Stimulated activated CD4-positive, alpha-beta T cell treated with anti-CD3 and anti-CD28 coated beads, Interleukin-12 subunit alpha, Interleukin-12 subunit beta, amount 100 ng/mL, for 24 hours (primary cell): Measurements from ENCODE around the gene PADI6.
A peak's percentile ranks its signal among the peaks of the same experiment; 100 is the strongest.
"Not testable (repeated sequence)": the region's sequence is repeated elsewhere in the genome, so short reads cannot be mapped to it uniquely, and the experiment has no call there.

Experiments
- DNase-seq, 2 experiments: peaks; one replicate each; pipeline ENCODE4 v3.0.0-alpha.2; 2020; ENCODE audit warnings: low read depth in 2 of 2

Gene PADI6

DNA sequence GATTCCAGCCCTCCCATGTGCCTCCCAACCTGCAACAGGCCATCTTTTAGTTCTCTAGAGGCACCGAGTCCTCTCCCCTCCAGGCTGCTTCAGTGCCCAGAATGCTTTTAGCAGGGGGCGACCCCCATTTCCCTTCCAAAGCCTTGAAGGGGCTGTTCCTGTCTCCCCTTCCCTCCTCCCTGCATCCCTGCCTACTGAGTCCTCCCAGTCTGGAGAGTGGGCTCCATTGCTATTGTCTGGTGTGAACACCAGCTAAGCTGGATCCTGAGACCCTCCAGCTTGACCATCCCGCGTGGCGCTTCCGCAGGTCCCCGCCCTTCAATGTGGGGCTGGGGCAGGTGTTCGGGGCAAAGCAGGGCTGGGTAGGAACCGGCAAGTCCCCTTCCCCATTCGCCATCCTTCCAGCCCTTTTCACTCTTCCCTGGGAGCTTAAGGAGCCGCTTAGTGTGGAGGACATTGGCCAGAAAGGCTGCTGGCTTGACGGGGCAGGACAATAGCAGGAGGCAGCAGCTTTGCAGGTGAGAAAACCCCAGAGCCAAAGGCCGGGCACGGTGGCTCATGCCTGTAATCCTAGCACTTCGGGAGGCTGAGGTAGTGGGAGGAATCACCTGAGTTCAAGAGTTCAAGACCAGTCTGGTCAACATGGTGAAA is 32.2 kb downstream of the PADI6 start:
- no peak for DNase-seq

DNA sequence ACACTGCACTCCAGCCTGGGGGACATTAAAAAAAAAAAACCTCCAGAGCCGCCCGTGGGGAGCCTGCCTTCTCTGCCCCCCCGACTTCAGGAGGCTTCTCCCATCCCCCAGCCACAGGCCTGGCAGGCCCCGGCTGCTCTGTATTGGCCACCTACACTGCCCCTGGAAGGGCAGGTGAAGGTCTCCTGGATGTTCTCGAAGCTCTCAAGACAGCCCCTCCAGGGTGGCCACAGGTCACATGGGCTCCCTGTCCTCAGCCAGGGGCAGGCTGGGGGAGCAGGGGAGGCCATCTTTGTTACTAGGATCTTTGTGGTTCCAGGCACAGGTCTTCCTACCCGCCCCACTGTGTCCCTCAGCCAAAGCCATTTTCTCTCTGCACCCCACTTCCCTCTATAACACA is 32.8 kb downstream of the PADI6 start:
- no peak for DNase-seq

DNA sequence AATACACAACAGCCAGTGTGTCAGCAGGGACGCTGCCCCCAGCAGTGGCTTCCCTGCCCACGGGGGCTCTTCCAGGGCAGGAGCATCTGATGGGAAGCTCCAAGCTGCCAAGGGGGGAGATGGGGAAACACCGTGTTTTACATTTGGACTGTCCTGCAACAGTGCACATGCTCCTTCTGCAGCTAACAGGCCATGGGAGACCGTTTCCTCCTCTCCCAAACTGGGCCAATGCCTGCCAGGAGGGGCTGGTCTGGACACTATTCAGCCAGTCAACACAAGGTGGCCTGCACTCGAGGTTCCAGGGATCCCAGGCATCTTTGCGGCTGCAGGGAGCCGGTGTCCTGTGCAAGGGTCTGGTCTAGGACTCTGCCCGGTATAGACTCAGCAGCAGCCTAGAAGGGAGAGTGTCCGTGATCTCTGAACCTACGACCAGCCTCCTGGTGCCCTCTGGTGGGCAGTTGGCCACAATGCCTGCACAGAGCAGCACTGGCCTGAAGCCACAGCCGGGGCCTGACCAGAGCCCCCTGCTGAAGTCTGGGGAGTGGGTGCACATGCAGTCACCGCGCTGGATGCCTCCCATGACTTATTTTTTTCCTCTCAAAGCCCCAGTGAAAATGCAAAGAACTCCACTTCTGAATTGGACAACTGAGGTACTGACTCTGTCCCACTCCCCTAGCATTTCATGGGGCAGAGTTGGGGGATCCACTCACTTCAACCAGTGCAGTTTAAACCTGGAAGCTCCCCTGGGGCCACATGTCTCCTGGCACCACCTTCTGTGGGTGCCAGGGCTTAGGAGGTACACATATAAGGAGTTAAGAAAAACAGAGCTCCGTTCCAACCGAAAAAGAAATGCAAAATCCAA is 34.1 kb downstream of the PADI6 start:
- DNase-seq: peak in 1 of 2 experiments; percentile 29

DNA sequence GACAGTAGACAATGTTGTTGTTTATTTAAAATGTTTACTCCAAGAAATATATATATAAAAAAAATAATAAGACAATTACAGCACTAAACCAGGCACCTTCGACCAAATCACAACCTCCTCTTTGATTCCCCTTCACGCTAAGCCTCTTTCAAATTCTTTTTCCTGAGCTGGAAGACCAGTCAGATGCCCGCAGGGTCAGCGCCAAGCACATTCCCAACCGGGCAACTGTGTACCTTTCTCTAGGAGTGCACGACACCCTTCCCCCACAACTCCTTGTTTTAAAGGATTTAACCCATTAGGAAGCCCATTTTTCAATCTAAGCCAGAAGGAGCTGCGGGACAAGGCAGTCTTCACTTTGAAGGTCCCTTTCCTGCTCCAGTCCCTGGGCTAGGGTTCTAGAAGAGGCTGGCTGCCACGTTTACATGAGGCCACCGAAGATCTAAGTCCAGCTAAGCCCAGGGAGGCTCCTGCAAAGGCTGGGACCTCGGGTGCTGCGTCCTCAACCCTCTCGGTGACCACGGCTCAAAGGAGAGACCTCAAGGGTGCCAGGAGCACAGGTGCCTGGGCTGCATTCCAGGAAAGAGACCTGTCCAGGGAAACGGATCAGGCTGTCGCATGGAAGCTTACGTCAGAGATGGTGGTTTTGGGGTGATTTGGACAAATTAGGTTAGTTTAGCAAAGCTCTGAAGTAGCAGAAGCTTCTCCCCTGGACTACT is 34.9 kb downstream of the PADI6 start:
- DNase-seq: not testable (repeated sequence)

DNA sequence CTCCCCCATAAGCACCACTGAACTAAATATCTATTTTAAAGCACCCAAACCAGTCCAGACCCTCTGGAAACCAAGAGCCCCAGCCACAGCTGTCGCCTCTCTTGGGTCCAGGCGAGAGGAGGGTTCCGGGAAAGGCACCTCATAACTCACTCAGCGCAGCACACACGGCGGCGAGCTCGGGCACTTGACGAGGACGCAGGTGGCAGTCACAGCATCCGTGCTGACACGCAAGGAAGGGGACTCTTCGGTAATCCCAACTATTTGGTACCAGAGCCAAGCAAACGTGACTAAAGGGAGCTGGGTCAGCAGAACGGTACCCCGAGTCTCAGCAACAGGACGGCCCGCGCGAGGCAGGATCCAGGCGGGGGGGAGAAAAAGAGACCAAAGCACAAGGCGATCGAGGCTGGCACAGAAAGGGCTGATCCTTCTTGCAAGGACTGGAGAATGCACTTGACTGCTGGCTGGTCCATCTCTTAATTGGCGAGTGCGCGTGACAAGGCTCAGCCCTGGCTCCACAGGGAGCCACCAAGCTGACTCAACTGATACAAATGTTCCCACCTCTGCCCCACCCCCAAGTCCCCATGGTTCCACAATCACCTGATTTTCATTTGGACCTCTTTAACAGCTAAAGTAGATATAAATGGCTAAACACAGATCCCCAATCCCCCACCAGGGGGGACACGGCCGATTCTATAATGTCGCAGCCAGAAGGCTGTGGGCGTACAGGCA is 36.0 kb downstream of the PADI6 start:
- not testable (repeated sequence) for DNase-seq

DNA sequence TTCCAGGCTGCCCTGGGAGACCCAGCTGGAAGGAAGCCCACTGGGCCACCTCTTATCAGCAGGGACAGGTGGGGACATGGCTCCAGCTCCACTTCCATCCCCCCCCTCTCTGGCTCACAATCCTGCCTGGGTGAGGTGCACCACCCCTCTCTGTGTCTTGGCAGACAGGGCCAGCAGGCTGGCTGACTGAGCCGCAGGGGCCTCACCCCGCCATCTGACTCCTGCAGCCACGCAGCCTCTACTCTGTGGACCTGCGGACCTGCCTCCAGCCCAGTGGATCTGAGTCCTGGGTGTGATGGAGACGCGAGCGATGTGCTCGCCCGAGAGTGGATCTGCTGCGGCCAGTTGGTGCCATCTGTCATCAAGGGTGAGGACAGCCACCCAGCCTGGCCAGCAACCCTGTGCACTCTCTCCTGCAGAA is 37.4 kb downstream of the PADI6 start:
- no peak for DNase-seq

DNA sequence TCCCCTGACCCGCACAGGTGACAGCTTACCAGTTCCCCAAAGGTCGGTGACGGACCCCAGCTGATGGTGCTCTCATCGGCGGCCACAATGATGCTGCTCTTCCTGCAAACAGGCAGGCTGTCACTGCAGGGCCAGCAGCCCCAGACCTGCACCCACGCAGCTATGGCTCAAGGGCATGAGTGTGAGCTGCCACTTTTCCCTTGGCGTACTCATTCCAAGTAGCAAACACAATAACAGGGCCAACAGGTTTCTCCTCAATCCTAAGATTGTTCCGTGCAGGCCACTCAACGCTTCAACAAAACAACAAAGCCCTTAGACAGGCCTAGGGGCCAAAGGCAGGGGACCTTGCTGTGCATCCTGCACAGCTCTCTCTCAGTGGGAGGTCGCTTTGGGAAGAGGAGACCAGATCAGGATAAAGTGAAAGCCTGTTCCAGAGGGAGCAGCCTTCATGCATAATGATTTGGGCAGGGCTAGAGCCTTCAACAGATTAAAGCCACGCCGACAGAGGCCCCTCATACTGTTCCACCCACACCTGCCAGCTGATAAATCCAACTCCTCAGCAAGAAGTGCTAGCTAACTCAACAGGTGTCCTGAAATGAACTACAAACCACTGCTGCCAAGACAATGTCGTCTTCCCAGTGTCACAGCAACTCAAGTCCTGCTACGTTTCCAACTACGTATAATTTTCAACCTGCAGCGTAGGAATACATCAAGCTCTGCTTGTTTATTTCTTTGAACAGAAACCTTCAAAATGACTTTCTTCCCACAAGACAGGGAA is 40.3 kb downstream of the PADI6 start:
- DNase-seq: no peak

DNA sequence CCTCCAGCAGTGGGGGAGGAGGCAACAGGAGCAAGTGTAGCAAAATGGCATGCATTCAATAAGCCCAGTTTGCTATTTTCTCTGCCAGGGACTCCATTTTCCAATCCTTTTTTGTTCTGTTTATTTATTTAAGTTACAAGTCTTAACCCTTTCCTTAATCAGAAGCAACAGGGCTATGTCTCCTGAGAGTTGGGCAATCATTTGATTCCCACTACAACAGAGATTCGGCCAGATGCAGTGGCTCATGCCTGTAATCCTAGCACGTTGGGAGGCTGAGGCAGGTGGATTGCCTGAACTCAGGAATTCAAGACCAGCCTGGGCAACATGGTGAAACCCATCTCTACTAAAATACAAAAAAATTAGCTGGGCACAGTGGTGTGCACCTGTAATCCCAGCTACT is 42.0 kb downstream of the PADI6 start:
- DNase-seq: no peak

DNA sequence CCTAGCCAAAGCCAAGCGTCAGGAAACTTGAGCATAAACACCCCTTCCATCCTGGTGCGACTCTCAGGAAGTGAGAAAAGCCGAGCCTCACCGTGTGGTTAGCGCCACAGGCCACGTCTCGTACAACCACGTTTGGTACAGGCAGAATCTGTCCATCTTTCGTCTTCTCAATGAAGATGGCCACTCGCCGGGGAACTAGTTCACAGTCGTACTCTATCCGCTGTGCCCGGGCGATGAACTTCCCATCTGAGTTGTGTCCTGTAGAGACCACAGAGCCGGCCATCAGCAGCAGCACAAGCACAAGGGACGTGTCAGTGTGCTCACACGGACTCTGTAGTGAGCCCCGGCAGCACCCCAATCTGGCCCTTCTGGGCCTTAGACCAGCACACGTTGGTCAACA is 44.4 kb downstream of the PADI6 start:
- DNase-seq: no peak

DNA sequence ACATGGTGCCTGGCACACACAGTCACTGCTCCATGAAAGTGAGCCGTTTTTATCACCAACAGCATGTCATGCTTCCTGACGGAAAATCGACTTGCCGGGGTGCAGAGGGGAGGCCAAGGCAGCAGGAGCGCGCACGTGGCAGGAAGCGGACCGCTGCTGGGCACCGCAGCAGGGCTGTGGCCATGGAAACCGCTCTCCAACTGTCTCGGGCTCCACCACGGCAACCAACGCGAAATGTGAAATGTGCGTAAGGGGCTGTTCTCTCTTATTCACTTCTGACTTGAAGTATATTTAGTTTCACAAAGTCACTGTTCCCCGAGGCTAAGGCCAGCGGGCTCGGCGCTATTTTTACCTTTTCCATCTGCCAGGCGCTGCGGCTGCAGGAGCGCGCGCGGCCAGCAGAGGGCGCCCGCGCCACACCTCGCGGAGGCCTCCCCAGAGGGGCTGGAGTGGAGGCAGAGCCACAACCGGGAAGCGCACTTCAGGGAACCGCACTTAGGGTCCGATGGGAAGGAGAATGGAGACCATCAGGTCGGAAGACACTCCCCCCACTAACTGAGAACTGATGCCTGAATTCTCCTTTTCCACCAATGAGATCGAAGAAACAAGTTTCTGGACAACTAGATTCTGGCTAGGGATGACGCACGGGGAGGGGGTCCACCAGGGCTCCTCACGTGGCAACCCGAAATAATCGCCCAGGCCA is 47.8 kb downstream of the PADI6 start:
- peak; percentile 32 to 51 for DNase-seq

DNA sequence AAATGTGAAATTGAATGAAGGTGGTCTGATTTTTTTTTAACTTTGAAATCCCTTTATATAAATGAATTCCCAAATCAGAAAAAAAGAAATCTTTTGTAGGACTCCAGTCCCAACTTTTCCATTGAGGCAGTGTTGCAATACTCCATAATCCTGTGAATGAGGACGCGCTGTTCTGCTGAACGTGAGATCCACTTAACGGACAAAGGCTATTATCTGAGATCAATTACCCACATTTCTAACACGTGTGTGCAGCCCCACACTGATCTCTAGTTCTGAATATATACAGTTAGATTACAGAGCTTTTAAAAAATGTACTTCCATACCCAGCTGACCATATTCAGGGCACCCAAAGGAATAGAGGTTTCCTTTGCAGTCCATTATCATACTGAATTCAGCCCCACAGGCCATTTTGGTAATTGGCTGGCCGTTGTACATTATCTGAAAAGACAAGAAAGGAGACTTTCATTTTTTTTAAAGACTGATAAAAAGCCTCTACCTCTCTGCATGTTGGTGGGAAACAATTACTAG is 48.5 kb downstream of the PADI6 start:
- no peak for DNase-seq

DNA sequence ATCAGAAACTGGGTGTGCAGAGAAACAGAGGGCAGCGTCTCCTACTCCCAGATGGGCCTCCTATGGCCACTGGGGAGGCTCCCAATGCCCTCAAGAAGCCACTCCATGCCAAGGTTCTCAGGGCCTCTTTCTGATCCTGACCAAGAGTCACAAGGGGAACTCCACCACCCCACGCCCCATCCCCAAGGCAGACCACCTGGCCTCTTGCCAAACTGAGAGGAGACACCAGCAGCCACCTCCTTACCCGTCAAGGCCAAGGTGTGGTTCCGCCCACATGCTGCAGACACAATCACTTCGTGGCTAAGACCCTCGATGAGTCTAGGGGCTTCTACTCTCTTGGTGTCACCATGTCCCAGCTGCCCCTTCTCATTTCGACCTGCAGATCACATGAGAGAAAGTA is 50.5 kb downstream of the PADI6 start:
- DNase-seq: no peak

DNA sequence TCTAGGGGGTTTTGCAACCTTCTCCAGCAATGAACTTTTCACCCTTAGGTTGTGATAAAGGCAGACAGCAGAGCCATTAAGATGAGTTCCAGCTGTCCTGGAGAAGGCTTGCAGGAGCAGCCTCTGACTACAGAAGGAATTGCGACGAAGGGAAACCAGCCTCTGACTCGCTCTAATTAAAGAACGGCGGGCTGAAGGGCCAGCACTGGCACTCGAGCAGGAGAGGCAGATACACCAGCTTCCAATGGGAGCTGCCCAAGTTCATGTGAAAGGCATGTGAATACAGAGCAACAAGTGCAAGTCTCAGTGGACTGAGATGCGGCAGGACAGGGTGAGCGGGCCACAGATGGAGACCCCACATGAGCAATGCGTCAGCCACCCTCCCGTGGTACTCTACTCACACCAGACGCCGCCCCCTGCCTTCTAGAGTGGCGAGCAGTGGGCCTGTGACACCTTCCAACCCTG is 51.8 kb downstream of the PADI6 start:
- DNase-seq: no peak

DNA sequence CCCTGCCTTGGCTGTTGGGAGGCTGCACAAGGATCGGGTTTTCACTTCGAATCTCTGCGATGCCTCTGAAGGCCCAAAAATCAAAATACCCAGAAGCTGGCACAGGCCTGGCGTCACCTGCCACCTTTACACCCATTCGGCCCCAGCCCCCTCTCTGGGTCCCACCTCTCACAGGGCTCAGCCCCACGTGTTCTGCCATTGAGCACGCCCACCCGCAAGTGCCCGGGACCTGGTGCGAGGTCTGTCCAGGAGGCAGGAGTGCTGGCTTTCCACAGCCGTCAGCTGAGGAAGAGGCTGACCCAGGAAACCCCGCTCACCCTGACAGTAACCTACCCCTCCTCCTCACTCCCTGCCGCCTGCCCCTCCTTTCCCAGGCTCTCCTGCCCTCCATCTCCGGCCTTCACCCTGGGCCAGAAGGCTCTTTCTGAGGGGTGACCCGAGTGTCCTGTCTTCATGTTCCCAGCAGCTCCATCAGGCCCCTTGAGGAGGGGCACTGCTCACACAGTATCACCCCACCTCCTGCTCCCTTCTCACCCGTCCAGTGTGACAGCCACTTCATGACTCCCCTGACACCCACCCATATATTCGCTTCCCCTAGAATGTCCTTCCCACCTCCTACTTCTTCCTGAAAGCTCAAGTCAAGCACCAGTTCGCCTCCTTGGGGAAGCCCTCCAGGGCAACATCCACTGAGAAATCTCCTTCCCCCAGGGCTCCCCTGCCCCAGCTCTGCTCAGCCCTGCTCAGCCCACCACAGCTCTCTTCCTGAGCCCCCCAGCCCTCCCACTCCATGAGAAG is 54.0 kb downstream of the PADI6 start:
- no peak for DNase-seq

DNA sequence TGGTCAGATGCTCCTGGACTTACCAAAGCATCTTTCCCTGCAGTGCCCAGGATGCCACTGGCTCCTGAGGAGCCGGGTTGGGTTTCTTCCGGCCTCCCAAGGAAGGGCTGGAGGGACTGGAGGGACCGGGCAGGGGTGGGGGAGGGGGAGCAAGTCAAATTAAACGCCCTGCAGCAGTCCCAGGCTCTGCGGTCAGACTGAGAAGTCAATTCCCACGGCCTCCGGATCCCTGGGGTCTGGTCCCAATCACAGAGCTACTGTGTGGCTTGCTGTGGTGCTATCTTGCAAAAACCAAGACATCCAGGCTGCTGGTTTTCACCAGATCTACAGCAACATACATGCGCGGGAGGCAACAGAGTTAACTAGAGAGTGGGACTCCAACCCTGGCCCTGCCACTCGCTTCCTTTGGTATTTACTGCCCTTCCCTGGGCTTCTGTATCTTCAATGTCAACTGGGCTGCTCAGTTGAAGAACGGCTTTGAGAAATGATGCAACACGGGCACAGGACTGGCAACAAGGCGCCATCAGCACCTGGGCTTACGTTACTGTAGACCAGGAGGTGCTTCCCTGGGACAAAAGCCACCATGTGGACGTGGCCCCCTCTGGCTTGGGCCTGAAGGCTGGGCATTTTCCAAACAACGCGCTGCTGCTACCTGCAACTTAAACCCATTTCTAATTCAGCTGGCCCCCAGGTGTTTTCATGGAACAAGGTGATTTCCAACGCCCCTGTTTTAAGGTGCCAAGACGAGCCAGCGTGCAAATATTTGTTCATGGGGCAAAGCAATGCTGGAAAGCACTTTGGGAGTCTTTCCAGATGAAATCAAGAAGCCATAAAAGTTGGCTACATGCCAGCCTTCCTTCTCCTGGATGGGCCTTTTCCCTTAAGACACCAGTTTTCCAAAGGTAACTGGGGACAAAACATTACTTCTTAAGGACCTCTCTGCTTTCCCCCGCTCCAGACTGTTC is 56.0 kb downstream of the PADI6 start:
- no peak for DNase-seq

DNA sequence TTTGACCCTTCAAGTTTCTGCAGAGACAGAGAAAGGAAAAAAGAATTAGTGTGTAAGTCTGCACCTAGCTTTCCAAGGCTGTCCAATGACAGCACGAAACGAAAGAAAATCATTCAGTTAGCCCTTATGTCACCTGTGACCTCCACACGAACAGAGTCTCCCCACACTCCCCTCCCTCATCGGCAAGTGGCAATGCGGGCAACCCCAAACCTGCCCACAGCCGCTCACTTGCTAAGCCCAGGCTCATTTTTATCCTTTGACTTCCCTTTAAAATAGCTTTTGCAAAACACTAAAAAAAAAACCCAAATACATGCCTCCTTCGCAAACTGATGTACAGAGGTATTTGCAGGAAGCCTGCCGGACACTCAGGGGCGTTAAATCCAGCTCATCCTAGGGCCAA is 57.2 kb downstream of the PADI6 start:
- no peak for DNase-seq

DNA sequence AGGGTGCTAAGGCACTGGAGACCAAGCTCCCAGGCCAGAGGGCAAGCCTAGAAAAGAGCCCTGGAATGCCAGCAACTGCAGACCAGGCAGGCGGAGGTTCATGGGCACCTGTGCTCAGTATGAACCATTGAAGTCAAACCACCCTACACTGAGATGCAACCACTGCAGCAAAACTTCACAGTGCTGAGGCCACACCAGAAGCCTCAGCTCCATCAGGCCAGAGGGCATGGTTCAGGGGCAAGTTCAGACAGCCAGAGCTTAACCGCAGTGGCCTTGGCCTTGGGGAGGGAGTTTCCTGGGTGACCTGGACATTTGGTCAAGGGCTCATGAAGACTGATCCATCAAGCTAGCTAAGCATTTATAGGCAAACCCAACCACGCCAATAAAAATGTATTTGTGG is 60.4 kb downstream of the PADI6 start:
- DNase-seq: no peak

DNA sequence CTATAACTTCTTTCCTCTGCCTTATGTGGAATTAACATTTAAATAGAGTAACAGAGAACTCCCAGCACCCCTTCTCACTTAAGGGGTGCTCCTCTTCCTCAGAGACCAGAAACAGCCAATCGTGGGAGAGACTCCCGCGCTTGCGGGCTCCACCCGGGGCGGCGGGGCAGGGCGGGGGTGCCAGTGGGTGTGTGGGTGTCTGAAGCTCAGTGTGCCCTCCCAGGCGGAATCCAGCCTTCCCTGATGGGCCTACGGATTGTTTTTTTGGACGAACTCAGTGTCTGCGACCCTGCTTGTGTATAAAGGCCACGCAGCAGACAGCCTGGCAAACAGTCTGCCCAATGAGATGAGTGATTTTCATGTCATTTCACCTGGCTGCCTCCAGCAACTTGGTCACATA is 61.3 kb downstream of the PADI6 start:
- no peak for DNase-seq
